HL-60/S4 treated with phorbol 12-myristate 13-acetate at 8.2 ng/mL for 4 days and 3 days (cell line): Measurements from ENCODE around the gene CCDC3.
"Not testable (repeated sequence)": the region's sequence is repeated elsewhere in the genome, so short reads cannot be mapped to it uniquely, and the experiment has no call there.

Experiments
- in situ Hi-C: fragments of 300-500 bp; cut with MboI; formaldehyde crosslinking; loops from 2 replicates; pipeline ENCODE4 v1.15.0; 2022; ENCODE audit warnings: low sequenced_read_pairs

The CCDC3 gene

GRCh38 chr10:13001887-13002212, 337 bp upstream of the CCDC3 start:
- in situ Hi-C loops, result no loop called here

GRCh38 chr10:13000431-13000830, 1.1 kb downstream of the CCDC3 start:
- in situ Hi-C loops, result no loop called here

GRCh38 chr10:12999849-13000248, 1.7 kb downstream of the CCDC3 start:
- in situ Hi-C loops, result no loop called here

GRCh38 chr10:12995425-12995861, 6.1 kb downstream of the CCDC3 start:
- in situ Hi-C loops, result no loop called here

- in situ Hi-C loops, result no loop called here
Observed at GRCh38 chr10:12993595-12993994, 7.9 kb downstream of the CCDC3 start.

DNA sequence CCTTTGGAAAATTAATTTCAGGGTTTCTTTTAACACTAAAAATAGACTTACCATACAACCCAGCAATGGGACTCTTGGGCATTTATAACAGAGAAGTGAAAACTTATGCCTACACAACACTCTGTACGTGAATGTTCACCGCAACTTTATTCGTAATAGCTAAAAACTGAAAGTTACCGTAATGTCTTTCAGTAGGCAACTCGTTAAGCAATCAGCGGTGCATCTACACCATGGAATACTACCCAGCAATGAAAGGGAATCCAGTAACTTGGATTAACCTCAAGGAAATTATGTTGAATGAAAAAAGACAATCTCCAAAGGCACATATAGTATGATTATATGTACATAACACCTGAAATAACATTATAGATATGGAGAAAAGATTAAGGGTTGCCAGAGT, 16.2 kb downstream of the CCDC3 start:
- in situ Hi-C loops, result no loop called here

- in situ Hi-C loops, result no loop called here
Observed at GRCh38 chr10:12984165-12984747, 17.3 kb downstream of the CCDC3 start.

DNA sequence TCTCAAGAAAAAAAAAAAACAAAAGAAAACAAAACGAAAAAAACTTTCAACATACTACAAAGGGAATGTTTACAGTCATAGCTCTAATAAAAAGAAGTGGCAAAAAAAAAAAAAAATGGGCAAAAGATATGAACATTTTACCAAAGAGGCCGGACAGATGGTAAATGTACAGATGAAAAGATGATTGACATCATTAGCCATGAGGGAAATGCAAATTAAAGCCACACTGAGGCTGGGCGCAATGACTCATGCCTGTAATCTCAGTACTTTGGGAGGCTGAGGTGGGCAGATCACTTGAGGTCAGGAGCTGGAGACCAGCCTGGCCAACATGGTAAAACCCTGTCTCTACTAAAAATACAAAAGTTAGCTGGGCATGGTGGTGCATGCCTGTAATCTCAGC, 17.9 kb downstream of the CCDC3 start:
- in situ Hi-C loops, result not testable (repeated sequence)

DNA sequence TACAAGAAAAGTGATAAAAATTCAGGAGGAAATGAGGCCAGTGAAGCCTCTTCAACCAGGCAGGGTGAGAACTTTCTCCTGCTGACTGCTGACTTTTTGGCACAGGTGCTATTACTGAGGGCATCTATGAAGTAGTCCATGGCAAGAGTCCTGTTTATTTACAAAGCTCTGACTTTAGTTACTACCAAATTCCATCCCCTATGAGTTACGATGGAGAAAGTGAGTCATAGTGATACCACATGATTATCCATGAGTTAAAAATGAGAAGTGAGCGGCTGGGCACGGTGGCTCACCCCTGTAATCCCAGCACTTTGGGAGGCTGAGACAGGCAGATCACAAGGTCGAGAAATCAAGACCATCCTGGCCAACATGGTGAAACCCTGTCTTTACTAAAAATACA, 19.9 kb downstream of the CCDC3 start:
- in situ Hi-C loops, result no loop called here

GRCh38 chr10:12980713-12981306, 20.7 kb downstream of the CCDC3 start:
- in situ Hi-C loops, result no loop called here

DNA sequence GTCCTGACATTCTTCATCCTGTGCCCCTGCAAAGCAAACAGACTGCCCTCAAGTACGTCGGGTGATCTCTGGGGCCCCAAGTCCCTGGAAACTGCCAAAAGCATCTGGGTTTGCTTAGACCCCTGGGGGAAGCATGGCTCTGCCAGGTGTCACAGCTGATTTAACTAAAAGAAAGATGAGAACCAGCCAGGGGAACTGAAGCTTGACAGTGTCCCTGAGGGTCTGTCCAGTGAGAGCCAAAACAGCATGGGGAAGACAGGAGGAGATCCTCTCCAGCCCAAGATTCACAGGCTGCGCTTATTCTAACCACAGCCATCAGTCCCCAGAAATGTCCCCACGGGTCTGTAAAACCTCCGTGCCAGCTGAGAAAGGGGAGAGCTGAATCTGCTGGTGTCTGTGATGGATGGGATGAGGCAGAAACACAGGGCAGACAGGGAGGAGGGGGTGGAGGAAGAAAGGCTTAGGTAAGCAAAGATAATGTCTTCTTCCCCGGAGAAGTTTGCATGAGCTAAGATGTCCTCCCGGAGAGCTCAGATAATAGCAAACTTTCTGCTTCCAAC, 21.3 kb downstream of the CCDC3 start:
- in situ Hi-C loops, result no loop called here

DNA sequence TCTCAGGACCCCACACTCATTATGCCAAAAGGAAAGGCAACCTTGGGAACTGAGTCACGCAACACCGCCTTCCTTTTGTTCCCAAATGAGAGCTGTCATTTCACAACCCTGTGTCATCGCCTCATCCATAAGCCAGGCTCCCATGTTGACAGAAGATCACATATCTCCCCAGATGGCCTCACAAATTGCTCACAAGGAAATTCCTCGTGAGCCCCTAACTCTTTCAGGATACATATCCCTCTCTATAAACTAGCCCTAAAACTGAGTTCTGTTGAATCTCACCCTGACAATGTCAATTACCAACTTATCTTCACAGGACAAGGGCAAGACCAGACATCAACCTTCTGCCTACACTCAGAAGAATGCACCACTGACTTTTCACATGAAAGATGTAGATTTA, 22.6 kb downstream of the CCDC3 start:
- in situ Hi-C loops, result no loop called here

GRCh38 chr10:12975906-12976305, 25.6 kb downstream of the CCDC3 start:
- in situ Hi-C loops, result no loop called here

DNA sequence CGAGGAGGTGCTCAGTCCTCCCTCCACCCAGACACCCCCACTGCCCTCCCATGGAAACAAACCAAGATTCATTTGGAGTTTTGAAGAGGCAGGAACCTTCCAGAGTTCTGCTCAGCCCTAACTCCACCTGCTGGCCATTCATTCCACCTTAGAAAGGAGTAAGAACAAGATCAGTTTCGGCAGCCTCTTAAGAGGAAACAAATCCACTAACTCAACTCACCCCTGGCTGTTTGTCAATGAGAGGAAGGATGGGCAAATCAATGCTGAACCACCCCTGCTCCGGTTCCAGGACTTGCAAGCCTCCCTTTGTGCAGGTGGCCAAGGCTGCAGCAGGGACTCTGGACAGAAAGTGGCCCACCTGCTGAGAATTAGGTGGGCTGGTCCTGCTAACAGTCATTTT, 26.2 kb downstream of the CCDC3 start:
- in situ Hi-C loops, result no loop called here

DNA sequence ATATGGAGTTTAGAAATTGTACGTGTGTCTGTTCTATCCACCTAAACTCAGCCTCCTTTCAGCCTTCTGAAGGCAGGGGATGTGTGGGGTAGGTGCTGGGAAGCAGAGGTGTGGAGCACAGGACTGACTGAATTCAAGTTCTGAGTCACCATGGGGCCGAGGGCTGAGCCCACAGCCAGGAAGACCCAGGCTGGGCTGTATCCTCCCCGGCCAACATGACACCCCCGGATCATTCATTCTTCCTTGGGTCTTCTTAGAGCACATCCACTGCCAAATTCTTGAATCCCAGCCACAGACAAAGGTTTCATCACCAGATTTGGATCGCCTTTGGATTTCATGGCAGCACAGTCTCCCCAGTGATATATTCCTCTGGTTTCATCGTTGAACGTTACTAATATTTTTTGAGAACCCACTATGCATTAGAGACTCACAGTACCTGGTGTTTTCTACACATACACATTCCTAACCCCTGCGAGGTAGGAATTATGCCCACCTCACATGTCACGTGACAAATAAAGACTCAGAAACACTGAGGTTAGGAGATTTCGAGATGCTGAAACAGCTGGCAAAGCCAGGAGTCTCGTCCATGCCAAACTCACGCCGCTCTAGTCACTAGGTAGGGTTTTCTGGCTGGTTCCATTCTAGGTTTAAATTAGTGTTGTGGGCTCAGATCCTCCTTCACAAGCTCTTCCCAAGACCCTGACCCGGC, 26.9 kb downstream of the CCDC3 start:
- in situ Hi-C loops, result no loop called here

DNA sequence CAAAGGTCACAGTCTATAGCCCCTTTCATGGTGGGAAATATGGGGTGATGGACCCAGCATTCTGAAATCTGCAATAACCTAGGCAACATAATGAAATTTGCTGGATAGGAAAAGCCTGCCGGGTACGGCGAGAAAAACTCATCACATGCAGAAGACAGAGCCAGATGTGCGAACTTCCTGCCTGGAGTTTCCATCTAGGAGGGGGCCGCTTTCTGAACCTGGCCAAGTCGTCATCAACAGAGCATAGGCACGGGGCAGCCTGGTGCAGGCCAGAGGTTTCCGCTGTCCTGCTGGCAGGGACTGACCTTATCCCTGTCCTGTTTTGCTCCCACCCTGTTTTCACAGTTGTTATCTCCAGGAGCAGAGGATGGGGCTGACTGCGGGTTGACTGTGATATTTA, 27.4 kb downstream of the CCDC3 start:
- in situ Hi-C loops, result no loop called here

DNA sequence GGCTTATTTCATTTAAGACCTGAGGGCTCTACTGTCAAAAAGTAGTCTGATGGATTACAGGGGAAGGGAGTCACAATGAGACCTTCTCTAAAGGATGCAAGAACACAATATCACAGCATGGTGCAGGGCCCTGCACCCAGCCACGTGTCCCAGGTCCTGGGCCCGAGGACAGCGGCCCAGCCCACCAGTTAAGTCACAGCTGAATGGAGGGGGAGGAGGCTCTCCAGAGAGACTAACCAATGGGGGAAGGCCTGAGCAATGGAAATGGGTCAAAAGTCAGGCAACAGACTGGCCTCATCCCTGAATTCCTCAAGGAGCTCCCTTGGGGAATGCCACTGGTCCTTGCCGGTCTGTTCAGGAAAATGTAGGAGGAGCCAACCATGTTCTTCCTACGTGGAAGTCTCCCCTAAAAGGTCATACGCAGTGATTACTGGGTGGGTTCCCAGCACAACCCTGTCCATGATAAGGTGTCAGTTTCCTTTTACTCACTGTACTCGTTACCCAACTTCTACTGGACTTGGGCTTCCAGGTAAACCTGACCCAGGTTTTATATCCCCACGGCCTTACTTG, 28.3 kb downstream of the CCDC3 start:
- in situ Hi-C loops, result no loop called here

DNA sequence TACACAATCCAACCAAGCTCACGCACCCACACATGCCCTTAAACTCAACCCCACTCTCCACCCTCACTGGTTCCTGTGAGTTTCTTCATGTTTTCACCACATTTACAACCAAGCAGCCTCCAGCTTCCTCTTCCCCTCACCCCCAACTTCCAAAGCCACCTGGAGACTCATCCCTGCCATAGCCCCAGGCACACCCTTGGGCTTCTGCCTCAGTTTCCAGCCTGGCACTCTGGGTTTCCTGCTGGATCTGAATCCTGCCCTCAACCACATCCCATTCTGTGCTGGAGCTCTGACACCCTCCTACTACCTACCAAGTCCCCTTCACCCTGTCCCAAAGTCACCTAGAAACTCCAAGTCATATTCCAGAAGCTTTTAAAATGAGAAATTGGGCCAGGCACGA, 29.4 kb downstream of the CCDC3 start:
- in situ Hi-C loops, result no loop called here

GRCh38 chr10:12971001-12971788, 30.3 kb downstream of the CCDC3 start:
- in situ Hi-C loops, result no loop called here

- in situ Hi-C loops, result no loop called here
Observed at GRCh38 chr10:12969951-12970350, 31.6 kb downstream of the CCDC3 start.

DNA sequence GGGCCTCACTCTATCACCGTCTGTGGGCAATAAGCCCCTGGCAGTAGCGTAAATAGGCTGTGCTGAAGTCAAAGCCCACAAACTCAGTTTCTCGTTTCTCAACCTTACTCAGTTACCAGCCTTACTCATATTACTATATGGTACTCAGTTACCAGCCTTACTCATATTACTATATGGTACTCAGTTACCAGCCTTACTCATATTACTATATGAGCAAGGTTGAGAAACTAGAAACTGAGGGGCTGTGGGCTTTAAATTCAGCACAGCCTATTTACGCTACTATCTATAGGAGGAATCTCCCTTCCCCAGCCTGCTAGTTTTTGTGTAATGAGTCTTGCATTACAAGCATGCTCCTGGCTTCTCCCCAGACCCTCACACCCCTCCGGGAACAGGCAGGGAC, 35.4 kb downstream of the CCDC3 start:
- in situ Hi-C loops, result no loop called here
